GM19099 (cell line): ENCODE data around the gene UBE2S.

Experiments
- POLR2A ChIP-seq: IDR thresholded peaks from 3 replicates; pipeline ENCODE4 v1.6.1; 2011; ENCODE audit warnings: low read depth; ENCODE audit not compliant: insufficient read length; ENCODE audit errors: extremely low read depth

Gene UBE2S

DNA sequence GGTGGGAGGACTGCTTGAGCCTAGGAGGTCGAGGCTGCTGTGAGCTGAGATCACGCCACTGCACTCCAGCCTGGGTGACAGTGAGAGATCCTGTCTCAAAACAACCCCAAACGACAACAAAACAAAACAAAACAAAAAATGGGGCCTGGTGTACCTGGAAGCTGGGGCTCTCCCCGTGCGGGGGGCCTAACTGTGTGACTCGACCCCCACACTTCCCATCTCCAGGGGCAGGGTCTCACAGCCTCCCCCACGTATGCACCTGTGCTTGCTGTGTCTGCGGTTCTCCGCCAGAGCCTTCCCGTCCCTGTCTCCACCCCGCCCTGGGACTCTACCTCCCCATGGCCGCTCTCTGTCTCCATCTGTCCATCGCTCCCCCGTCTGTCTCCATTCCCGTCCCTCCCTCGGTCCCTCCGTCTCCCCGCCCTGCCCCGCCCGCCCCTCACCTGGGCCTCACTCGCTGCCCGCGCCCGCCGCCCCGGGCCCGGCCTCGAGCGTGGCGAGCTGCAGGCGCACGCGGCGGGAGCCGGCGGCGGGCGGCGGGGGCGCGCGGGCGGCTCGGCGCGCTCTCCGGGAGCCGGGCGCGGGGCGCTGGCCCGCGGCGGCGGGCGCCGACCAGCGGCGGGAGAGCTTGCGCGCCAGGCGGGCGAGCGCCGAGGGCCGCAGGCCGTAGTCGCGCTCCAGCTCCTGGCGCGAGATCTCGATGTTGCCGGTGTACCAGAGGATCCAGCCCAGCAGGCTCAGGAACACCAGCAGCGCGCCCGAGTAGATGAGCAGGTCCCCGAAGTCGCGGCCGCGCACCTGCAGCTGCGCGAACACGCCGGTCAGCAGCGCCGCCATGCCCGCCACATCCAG lies 24.1 kb downstream of the UBE2S start:
- TF ChIP-seq POLR2A: no peak

GRCh38 chr19:55382522-55383054 lies 25.0 kb downstream of the UBE2S start:
- TF ChIP-seq POLR2A: no peak

DNA sequence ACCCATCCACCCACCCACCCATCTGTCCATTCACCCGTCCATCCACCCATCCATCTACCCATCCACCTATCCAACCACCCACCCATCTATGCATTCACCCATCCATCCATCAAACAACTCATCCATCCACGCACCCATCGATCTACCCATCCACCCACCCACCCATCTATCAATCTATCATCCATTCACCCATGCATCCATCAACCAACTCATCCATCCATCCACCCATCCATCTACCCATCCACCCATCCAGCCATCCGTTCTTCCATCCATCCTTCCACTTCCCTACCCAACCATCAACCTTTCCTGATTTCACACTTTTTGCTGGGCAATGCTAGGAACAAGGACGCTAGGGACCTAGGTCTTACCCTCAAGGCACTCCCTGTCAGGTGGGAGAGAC lies 25.6 kb downstream of the UBE2S start:
- no peak for TF ChIP-seq POLR2A

DNA sequence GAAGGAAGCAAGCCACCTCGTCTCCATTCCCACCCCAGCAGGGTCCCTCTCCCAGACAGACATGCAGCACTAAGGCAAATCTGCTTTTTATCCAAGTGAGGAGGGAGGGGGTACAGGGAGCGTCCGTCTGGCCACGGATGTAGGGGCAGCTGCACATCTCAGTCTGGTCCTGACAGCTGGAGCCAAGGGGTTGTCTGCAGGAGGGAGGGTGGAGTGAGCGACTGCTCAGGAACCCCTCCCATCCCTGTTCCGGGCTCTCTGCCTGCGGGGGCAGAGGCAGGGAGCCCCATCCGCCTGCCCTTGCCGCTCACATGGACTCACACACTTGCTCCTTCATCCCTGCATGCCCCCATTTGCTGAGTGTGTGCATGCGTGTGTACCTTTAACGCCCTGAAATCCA lies 28.4 kb downstream of the UBE2S start:
- TF ChIP-seq POLR2A: no peak

GRCh38 chr19:55377356-55378131 lies 30.0 kb downstream of the UBE2S start:
- no peak for TF ChIP-seq POLR2A

DNA sequence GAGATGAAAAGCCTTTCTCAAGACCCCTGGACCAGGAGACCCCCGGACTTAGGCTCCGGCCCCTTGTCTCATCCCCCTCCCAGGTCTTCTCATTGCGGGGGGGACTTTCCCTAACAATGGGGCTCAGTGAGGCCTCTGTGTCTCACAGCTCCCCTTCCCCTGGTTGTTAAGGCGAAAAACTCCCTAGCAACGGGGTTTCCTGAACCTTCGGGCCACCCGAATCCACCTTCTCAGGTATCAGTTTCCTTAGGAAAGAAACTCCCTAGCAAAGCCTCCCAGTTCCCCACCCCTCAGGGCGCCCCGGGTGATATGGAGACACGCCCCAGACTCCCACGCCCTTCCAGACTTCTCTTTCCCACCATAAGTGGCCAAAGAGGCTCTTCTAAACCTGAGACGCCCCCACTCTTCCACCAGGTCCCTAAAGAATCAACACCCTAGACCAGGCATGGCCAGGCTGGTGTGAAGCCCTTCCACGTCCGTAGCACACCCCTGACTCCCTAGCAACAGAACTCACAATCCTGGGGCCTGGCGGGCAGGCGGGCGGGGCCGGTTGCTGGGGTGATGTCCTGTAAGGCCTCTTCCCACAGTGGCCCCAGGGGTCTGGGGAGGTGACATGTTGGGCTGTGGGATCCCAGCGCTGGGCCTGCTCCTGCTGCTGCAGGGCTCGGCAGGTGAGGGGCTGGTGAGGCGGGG lies 31.2 kb downstream of the UBE2S start, which contains the start of gene TMEM190:
Gene TMEM190, plus strand, starts transcription at position 586 of the 693 bp plus-strand sequence. Its CDS starts 28 bp downstream, at position 614.
- no peak for TF ChIP-seq POLR2A

DNA sequence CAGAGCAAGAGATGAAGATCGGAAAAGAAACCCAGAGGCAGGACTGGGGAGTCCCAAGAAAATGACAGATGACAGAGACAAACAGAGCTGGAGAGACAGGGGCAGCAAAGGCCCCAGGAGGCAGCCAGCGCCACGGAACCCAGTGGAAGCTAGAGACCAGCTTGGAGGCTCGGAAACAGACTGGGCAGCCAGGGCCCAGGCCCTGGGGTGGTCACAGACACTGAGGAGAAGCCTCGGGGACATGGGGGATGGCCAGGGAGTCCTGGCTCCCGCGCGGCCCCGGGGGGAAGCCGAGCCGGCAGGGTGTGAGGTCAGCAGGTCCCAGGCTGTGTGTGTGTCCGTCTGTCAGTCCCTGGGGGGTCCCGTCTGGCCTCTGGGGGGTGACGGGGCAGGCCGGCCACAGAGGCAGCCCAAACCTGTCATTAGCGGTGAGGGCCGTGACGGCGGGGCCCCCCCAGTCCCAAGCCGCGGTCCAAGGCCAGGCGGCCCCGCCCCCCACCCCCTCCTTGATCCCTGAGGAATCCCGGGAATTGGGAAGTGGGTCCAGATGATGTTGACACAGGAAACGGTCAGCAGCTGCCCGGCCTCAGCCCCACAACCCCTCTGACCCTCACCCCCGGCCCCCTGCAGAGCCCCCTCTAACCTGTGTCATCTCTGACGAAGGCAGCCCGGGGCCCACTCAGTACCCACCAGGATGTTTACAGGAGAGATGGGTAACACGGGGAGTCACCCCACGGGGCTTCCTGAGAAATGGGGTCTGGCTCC lies 33.4 kb downstream of the UBE2S start:
- no peak for TF ChIP-seq POLR2A

- no peak for TF ChIP-seq POLR2A
Measured at GRCh38 chr19:55373306-55373992, 34.1 kb downstream of the UBE2S start.

- no peak for TF ChIP-seq POLR2A
Measured at GRCh38 chr19:55372316-55373081, 35.1 kb downstream of the UBE2S start.

DNA sequence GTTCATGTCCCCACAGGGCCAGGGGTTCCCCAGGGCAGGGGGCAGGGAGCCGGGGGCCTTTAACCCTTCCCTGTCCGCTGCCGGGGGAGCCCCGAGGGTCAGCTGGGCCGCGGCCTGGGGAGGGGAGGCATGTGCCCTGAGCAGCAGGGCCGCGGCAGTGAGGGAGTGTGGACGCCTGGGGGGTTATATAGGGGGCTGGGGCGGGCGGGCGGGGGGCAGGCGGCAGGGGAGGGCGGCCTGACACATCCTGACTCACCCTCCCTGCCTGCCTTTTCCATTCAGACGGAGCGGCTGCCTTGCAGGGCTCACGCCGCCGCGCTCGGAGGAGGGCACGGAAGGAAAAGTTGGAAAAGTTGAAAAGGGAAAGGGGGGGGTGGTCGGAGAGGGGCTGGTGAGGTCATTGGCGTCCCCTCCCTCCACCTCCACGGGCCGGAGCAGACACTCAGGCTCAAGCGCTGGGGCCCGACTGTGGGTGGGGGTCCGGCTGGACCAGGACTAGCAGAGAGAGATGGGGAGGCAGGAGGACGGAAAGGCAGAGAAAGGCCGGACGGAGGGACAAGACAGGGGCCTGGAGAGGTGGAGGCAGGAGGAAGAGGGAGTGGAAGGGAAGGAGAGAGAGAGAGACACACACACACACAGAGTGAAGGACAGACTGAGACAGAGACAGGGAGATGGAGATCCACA lies 37.1 kb downstream of the UBE2S start, which contains the start of gene IL11:
Gene IL11, minus strand, starts transcription at position 159 of the 684 bp plus-strand sequence. Its CDS starts 153 bp downstream, at position 6.
- TF ChIP-seq POLR2A: no peak

DNA sequence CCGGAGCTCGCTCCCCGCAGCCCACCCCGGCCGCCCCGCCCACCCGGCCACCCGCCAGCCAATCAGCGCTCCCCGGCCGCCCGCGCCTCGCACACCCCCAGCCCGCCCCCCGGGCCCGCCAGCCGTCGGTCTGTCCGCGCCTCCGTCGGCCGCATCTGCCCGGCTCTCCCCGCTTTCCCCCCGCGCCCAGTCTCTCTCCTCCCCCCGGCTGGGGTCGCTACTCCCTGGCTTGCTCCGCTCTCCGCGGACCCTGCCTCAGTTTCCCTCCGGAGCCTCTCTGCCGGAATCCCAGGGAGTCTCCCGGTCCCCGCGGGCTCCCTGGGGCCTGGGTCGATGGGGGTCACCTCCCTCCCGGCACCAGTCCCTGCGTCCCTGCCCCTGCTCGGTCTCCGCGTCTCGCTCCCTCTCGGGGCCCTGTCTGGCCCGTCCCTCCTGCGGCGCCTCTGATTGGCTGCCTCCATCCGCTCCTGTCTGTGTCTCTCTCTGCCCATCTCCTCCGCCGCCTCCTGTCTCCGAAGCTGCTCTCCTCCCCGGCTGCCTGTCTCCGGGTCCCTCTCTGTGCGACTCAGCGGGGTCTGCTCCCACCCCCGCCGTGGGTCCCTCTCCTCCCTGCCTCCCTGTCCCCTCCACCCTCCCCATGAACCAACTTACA lies 37.8 kb downstream of the UBE2S start:
- TF ChIP-seq POLR2A: no peak
